ENCODE measurements around the gene FGF3.

DNA sequence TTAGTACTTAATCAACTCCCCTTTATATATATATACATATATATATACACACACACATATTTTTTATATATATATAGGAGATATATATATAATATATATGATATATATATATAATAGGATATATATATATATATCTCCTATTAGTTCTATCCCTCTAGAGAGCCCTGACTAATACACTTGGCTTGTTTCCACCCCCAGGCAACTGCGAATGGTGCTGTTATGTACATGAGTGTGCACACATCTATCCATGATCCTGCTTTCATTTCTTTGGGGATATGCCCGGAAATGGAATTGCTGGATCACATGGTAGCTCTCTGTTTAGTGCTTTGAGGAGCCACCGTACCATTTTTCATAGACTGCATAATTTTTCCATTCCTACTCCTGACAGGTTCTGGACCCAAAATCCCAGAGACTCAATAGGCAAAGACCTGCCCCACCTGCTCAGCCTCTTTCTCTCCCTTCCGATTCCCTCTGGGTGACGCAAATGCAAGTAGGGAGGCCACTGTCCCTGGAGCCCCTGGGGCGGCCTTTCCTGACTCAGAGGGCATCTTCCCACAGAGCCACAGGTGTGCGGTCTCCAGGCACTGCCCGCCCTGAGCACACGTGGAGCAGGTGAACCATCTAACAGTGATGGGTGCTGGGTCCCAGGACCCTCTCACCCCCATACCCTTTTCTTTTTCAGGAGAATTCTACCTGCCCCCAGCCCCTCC lies 12.0 kb downstream of the FGF3 start:
- TF ChIP-seq, protein P1, sequence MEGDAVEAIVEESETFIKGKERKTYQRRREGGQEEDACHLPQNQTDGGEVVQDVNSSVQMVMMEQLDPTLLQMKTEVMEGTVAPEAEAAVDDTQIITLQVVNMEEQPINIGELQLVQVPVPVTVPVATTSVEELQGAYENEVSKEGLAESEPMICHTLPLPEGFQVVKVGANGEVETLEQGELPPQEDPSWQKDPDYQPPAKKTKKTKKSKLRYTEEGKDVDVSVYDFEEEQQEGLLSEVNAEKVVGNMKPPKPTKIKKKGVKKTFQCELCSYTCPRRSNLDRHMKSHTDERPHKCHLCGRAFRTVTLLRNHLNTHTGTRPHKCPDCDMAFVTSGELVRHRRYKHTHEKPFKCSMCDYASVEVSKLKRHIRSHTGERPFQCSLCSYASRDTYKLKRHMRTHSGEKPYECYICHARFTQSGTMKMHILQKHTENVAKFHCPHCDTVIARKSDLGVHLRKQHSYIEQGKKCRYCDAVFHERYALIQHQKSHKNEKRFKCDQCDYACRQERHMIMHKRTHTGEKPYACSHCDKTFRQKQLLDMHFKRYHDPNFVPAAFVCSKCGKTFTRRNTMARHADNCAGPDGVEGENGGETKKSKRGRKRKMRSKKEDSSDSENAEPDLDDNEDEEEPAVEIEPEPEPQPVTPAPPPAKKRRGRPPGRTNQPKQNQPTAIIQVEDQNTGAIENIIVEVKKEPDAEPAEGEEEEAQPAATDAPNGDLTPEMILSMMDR (IDR thresholded peaks at IDR 0.05) = no peak
- no peak for TF ChIP-seq EZH2phosphoT487 (IDR thresholded peaks at IDR 0.05)
- TF ChIP-seq EZH2 (IDR thresholded peaks at IDR 0.05) = no peak

Measured in neural progenitor cell (in vitro differentiated cells).